Psoas muscle (tissue), 8 donors: ENCODE measurements around the gene ART3. TPM values are rescaled to one million over a fixed set of nuclear protein-coding genes. Genes with fewer than 3 reads are reported as not detected.
A peak's percentile ranks its signal among the peaks of the same experiment; 100 is the strongest.

Source experiments
- ATAC-seq, 4 donors: fragments of 200-7000 bp; cut with Tn5 transposase; one replicate each; pipeline ENCODE4 v1.9.1; 2020; ENCODE audit warnings: moderate library complexity in 3 of 4, mild to moderate bottlenecking in 2 of 4
- DNase-seq, 2 donors: peaks; one replicate each; pipeline ENCODE4 v3.0.0-alpha.2; 2020
- H3K27ac ChIP-seq: fragments of 200-600 bp; one replicate; pipeline ENCODE4 v1.8.0; 2022
- H3K27me3 ChIP-seq, 3 donors: fragments of 200-600 bp in 1 of 3; one replicate each; pipeline versions ENCODE4 v1.6.1 to v1.8.0; 2013 to 2022; ENCODE audit warnings: low read length in 2 of 3, mild to moderate bottlenecking in 2 of 3, moderate library complexity in 1 of 3; ENCODE audit not compliant: insufficient read depth in 3 of 3
- H3K36me3 ChIP-seq, 2 donors: fragments of 200-600 bp in 1 of 2; one replicate each; pipeline versions ENCODE4 v1.6.1 to v1.8.0; 2013 to 2022; ENCODE audit warnings: low read depth in 1 of 2, mild to moderate bottlenecking in 1 of 2, moderate library complexity in 1 of 2; ENCODE audit not compliant: insufficient read depth in 1 of 2
- H3K4me1 ChIP-seq: fragments of 200-600 bp; one replicate; pipeline ENCODE4 v1.8.0; 2022
- H3K4me3 ChIP-seq: fragments of 200-600 bp; one replicate; pipeline ENCODE4 v1.8.0; 2022; ENCODE audit warnings: mild to moderate bottlenecking
- H3K9me3 ChIP-seq: fragments of 200-600 bp; one replicate; pipeline ENCODE4 v1.8.0; 2022
- WGBS, 3 donors: extraction: QIAGEN DNeasy Blood & Tissue Kit; methylation state at CpG; one replicate each; pipeline versions ENCODE4 v1.1.6 to v1.1.7; 2013; 5-methylcytosine and 5-hydroxymethylcytosine counted together
- intact Hi-C, 2 donors: fragments of 100-400 bp; cut with DNase I; formaldehyde crosslinking; loops; one replicate each; pipeline versions ENCODE4 v1.11.0 to v1.14.2; 2022
- polyA plus RNA-seq, 3 donors: library from polyadenylated mRNA; stranded (reverse); fragments of 200-250 nt; gene quantifications; one replicate each; pipeline ENCODE4 v1.2.3, GENCODE V29; 2013
- total RNA-seq, 4 donors: library from RNA; stranded (reverse); fragmentation: NEBNext Ultra II Directional in 2 of 4; extraction: Animal tissue kit (Norgen Biotek cat#: 25700) in 2 of 4; gene quantifications; one replicate each; pipeline versions ENCODE4 v1.2.1 to v1.2.4, GENCODE V29; 2021 to 2023
- TF ChIP-seq, protein P1 (sequence below): fragments of 200-600 bp; IDR thresholded peaks from one replicate; pipeline ENCODE4 v1.8.0; 2022; ENCODE audit warnings: antibody characterized with exemption
- donor health status: healthy with polysubstance abuse.
- donor health status: DM: no; HTN: no; CAD: no; lungs with moderate emphysema.
- donor health status: Bipolar disorder and iron deficiency.
- donor health status: healthy.
- donor health status: DM: yes; HTN: yes; CAD: no.
- donor health status: DM: no; HTN: no; CAD: no.
- donor health status: DM: no; HTN: no; CAD: no.
- donor health status: DM: yes; HTN: yes; CAD: no.

The ART3 gene
- total and polyA plus RNA-seq, 7 donors, result 33.1 to 218 (median 133) TPM

DNA sequence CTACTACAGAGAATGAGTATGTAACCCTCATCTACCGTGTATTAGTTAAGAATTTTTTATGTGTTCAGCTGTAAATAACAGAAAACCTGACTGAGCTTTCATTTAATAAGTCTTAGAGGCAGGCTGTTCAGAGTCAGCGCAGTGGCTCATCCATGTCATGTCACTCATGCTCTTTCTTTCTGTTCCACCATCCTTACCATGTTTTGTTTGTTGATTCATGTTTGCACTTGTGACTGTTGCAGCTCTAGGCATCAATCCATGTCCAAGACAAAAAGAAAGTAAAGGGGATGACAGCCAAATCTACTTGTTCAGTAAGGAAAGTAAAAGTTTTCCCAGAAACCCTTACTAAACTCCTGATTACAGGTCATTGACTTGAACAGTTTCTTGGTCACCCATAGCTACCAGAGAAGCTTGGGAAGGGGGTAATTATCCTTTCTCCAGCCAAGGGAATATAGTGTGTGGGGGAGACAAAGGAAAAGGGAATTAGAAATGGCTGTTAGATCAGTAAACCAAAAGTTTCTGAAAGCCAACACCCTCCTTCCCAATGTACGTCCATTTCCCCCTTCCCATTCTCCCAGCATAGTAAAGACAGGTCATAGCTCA is 9.0 kb downstream of the ART3 start:
- Histone ChIP-seq H3K27me3 (no peaks in the 10 kb centered on the region), H3K27ac (peak overlapping the region; percentile 86), H3K36me3 (no peaks in the 10 kb centered on the region), H3K4me3 (peak overlapping the region; percentile 20), H3K4me1 (peaks cover 67% of the 10 kb centered on the region), H3K9me3 (no peaks in the 10 kb centered on the region)
- no peak for DNase-seq
- 55 to 76% (median 61%) methylated on average over 3 of the region's 3 CpGs for WGBS, 3 donors
- TF ChIP-seq, protein P1, sequence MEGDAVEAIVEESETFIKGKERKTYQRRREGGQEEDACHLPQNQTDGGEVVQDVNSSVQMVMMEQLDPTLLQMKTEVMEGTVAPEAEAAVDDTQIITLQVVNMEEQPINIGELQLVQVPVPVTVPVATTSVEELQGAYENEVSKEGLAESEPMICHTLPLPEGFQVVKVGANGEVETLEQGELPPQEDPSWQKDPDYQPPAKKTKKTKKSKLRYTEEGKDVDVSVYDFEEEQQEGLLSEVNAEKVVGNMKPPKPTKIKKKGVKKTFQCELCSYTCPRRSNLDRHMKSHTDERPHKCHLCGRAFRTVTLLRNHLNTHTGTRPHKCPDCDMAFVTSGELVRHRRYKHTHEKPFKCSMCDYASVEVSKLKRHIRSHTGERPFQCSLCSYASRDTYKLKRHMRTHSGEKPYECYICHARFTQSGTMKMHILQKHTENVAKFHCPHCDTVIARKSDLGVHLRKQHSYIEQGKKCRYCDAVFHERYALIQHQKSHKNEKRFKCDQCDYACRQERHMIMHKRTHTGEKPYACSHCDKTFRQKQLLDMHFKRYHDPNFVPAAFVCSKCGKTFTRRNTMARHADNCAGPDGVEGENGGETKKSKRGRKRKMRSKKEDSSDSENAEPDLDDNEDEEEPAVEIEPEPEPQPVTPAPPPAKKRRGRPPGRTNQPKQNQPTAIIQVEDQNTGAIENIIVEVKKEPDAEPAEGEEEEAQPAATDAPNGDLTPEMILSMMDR, result no peak
- ATAC-seq, result no peak
- intact Hi-C loops, result no loop called here

DNA sequence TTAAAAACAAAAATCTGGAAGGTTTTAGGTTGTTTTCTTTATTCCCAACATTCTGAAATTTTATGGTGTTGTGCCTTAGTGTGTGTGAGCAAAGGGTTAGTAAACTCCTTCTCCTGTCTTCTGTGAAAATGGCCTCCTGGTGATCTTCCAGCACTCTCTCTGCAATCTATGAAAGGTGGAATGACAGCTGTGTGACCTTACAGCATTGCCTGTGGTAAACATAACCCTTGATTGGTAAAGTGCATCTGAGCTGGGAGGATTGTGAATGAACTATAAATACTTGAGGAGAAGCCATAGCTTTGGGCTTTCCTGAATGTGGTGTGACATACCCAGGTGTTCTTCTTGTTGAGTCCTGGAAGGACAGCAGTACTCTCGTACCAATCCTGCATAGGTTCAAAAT is 10.0 kb downstream of the ART3 start:
- peak overlapping the region; percentile 86 for H3K27ac ChIP-seq
- WGBS, 3 donors, result 22 to 35% (median 29%) methylated on average over 1 of the region's 1 CpG
- ATAC-seq, result peak; percentile 71 to 84 (median 80)

DNA sequence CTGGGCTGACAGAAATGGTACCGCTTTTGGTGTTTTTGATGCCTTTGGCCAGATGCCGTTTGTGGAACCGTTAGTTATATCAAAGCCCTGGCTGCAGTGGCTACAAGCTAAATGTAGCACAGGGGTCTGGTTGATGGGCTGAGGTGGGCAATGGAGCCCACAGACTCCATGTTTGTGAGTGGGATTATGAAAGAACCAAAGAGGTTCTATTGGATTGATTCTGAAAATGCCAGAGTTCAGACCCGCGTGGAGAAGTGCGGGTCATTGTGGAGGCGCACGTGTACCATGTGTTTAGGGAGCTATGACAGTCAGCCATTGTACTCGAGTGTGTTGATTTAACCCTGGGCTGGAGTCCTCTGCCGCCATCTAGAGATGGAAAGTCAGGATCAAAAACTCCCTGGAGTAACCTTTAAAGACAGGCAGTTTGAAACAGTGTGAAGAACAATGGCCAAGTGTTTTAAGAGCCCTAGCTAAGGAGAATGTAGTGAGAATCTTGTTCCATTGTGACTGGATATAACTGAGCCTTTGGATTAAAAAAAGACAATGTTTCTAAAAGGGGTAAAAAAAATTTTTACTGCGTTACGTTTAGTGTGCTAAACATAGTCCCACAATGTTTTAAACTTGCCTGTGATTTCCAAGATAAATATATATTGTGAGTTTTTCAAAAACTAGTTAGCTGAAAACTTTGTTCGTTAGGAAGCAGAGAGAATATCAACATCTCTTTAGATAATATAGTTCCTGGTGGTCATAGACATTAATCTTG is 12.7 kb downstream of the ART3 start:
- ATAC-seq (peak; percentile 75 to 77 (median 76)), DNase-seq (peak; percentile 25 to 58)
- Histone ChIP-seq H3K9me3 (no peaks in the 10 kb centered on the region), H3K4me3 (peak overlapping the region; percentile 54), H3K27me3 (no peaks in the 10 kb centered on the region), H3K27ac (peak overlapping the region; percentile 86), H3K36me3 (no peaks in the 10 kb centered on the region), H3K4me1 (peaks cover 79% of the 10 kb centered on the region)
- 14 to 27% (median 17%) methylated on average over 13 of the region's 13 CpGs for WGBS, 3 donors
- TF ChIP-seq, protein P1, result peak; percentile 66
- intact Hi-C loops, result loop anchor here (1.0 to 5.0 kb wide), 2 partner anchors 92 to 95 kb away; partner anchors contain the start of gene SDAD1 (in 1 of the 2)

More for the DNA sequence above, 10.0 kb downstream of the ART3 start:
- no peak for DNase-seq
- Histone ChIP-seq H3K27me3 (no peaks in the 10 kb centered on the region), H3K4me3 (no peak overlapping the region), H3K4me1 (peaks cover 75% of the 10 kb centered on the region), H3K9me3 (no peaks in the 10 kb centered on the region), H3K36me3 (no peaks in the 10 kb centered on the region)
- TF ChIP-seq, protein P1, result no peak
- intact Hi-C loops, result no loop called here

DNA sequence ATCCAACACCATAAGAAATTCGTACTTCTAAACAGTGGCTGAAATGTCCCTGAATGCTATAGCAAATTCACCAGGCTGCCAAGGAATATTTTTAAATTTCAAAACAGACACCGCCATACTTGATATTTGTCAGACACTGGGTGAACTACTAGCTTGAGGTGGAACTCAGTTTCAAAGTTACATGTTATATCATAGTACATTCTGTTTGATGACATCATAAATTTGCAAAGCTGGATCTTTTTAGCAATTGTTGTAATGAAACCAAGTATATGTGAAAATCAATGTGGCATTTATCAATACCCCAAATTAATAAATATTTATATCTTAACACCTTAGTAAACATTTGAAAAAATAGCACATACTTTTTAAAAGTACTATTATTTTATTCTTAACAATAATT is 14.2 kb downstream of the ART3 start:
- intact Hi-C loops, result loop anchor here in 1 of 2 donors (5.0 kb wide), 1 partner anchor 96 kb away; the partner anchor contains the start of gene SDAD1
- no peak overlapping the region for H3K4me3 ChIP-seq
- DNase-seq, result no peak
- no peaks in the 10 kb centered on the region for H3K9me3 ChIP-seq
- no peaks in the 10 kb centered on the region for H3K27me3 ChIP-seq
- peaks cover 75% of the 10 kb centered on the region for H3K4me1 ChIP-seq
- TF ChIP-seq, protein P1, result no peak
- H3K36me3 ChIP-seq, result no peaks in the 10 kb centered on the region
- no peak for ATAC-seq
- WGBS, 3 donors, result 44 to 78% (median 47%) methylated on average over 2 of the region's 2 CpGs
- peak overlapping the region; percentile 86 for H3K27ac ChIP-seq
